Measurements from ENCODE around the gene EPN3. TPM values are rescaled to one million over a fixed set of nuclear protein-coding genes. Genes with fewer than 3 reads are reported as not detected.

The EPN3 gene
- total RNA-seq, 2 experiments from 2014 or later = not detected

DNA sequence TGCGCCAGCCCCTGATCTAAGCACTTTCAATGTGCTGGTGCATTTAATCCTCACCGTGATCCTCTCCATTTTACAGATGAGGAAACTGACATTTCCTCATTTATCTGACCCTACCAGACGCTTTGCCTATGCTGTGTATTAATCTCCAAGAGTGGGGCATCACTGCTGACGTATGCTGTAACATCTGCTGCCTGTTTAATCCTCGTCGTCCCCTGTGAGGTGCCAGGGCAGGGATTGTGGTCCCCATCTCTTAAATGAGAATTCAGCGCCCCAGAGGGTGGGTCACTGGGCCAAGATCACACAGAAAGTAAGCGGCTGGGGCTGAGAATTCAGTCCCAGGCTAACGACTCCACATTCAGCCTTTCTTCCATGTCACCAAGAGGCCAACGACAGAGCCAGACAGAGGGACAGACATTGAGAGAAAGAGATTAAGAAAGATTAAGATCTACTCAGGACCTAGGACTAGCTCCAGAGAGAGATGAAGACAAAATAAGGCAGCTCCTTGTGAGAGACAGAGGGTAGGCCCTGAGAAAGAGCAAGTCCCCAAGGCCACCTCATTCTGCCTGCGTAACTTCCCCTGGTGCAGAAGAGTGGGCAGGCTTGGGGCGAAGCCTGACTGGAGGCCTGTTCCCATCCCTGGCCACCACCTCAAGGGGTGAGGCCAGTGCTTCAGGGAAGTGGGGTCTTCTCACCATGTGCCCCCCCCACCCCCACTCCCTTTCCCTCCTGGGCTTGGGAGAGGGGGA, 41.5 kb downstream of the EPN3 start:
- ATAC-seq (ENCODE audit: poor library complexity) = no peak
- intact Hi-C loops (cut with DNase I, micrococcal nuclease) = no loop called here
- no peaks in the 10 kb centered on the region for H3K36me3 ChIP-seq (ENCODE audit: insufficient read depth, low read length)
- Mint-ChIP-seq H3K9me3 (no peaks in the 10 kb centered on the region), H3K4me3 (no peak overlapping the region), H3K27ac (no peak overlapping the region), H3K36me3 (ENCODE audit: low read depth) (no peaks in the 10 kb centered on the region), H3K27me3 (peaks cover 38% of the 10 kb centered on the region), H3K4me1 (ENCODE audit: low read depth) (no peaks in the 10 kb centered on the region)
- H3K4me3 ChIP-seq (ENCODE audit: low read length) = no peak overlapping the region
- no peak for TF ChIP-seq CTCF (IDR thresholded peaks at IDR 0.05)
- no peaks in the 10 kb centered on the region for H3K9me3 ChIP-seq (ENCODE audit: control insufficient read depth in 1 of 2, insufficient read depth in 1 of 2, low read length in 2 of 2)
- DNase-seq = no peak
- H3K27me3 ChIP-seq (ENCODE audit: control insufficient read depth in 1 of 2, insufficient read depth in 2 of 2, low read length in 2 of 2) = no peaks in the 10 kb centered on the region
- ChIA-PET CTCF (no interaction called here), POLR2A (no interaction called here)
- H3K27ac ChIP-seq (ENCODE audit: low read depth in 1 of 2, low read length in 2 of 2) = no peak overlapping the region
- no peaks in the 10 kb centered on the region for H3K4me1 ChIP-seq (ENCODE audit: insufficient read depth, low read length)

- ChIA-PET CTCF (interaction anchor here (1.1 kb wide), 1 partner anchor 13 kb away, joined by 3 read pairs; no protein-coding TSS in a partner anchor), POLR2A (no interaction called here)
- no peak overlapping the region for H3K27ac Mint-ChIP-seq
- Histone ChIP-seq H3K4me3 (ENCODE audit: low read length) (no peak overlapping the region), H3K27ac (ENCODE audit: low read depth in 1 of 2, low read length in 2 of 2) (no peak overlapping the region), H3K27me3 (ENCODE audit: control insufficient read depth in 1 of 2, insufficient read depth in 2 of 2, low read length in 2 of 2) (peaks cover 0 to 3% of the 10 kb centered on the region in 2 experiments), H3K9me3 (ENCODE audit: control insufficient read depth in 1 of 2, insufficient read depth in 1 of 2, low read length in 2 of 2) (no peaks in the 10 kb centered on the region), H3K4me1 (ENCODE audit: insufficient read depth, low read length) (no peaks in the 10 kb centered on the region), H3K36me3 (ENCODE audit: insufficient read depth, low read length) (no peaks in the 10 kb centered on the region)
- intact Hi-C loops (cut with DNase I, micrococcal nuclease) = no loop called here
- ATAC-seq (ENCODE audit: poor library complexity) (no peak), DNase-seq (no peak)
- H3K9me3 Mint-ChIP-seq = no peaks in the 10 kb centered on the region
- no peaks in the 10 kb centered on the region for H3K36me3 Mint-ChIP-seq (ENCODE audit: low read depth)
- no peak for TF ChIP-seq CTCF (IDR thresholded peaks at IDR 0.05)
- H3K4me3 Mint-ChIP-seq = no peak overlapping the region
- no peaks in the 10 kb centered on the region for H3K4me1 Mint-ChIP-seq (ENCODE audit: low read depth)
- peaks cover 38% of the 10 kb centered on the region for H3K27me3 Mint-ChIP-seq
Observed at GRCh38 chr17:50575581-50576210, 43.2 kb downstream of the EPN3 start.

GRCh38 chr17:50576864-50577263, 44.3 kb downstream of the EPN3 start:
- H3K9me3 Mint-ChIP-seq = no peaks in the 10 kb centered on the region
- no peak for TF ChIP-seq CTCF (IDR thresholded peaks at IDR 0.05)
- ATAC-seq (ENCODE audit: poor library complexity) (no peak), DNase-seq (no peak)
- H3K4me1 Mint-ChIP-seq (ENCODE audit: low read depth) = no peaks in the 10 kb centered on the region
- H3K4me1 ChIP-seq (ENCODE audit: insufficient read depth, low read length) = no peaks in the 10 kb centered on the region
- no peaks in the 10 kb centered on the region for H3K36me3 Mint-ChIP-seq (ENCODE audit: low read depth)
- no peak overlapping the region for H3K4me3 ChIP-seq (ENCODE audit: low read length)
- H3K27ac Mint-ChIP-seq = no peak overlapping the region
- CTCF ChIA-PET = no interaction called here
- H3K27me3 Mint-ChIP-seq = peaks cover 29% of the 10 kb centered on the region
- peaks cover 0 to 3% of the 10 kb centered on the region in 2 experiments for H3K27me3 ChIP-seq (ENCODE audit: control insufficient read depth in 1 of 2, insufficient read depth in 2 of 2, low read length in 2 of 2)
- POLR2A ChIA-PET = interaction anchor here (1.0 kb wide), 1 partner anchor 15 kb away, joined by 3 read pairs; no protein-coding TSS in a partner anchor
- H3K4me3 Mint-ChIP-seq = no peak overlapping the region
- H3K9me3 ChIP-seq (ENCODE audit: control insufficient read depth in 1 of 2, insufficient read depth in 1 of 2, low read length in 2 of 2) = no peaks in the 10 kb centered on the region
- no peaks in the 10 kb centered on the region for H3K36me3 ChIP-seq (ENCODE audit: insufficient read depth, low read length)
- intact Hi-C loops (cut with DNase I, micrococcal nuclease) = no loop called here
- H3K27ac ChIP-seq (ENCODE audit: low read depth in 1 of 2, low read length in 2 of 2) = no peak overlapping the region

Data from CD4-positive, alpha-beta T cell (primary cell).